HG03139 (cell line): ENCODE results near the gene RBM28.

Source experiments
- ATAC-seq: cut with Tn5 transposase; IDR thresholded peaks from one replicate; pipeline ENCODE4 v1.9.1; 2021; ENCODE audit not compliant: unreplicated experiment

RBM28 gene

DNA sequence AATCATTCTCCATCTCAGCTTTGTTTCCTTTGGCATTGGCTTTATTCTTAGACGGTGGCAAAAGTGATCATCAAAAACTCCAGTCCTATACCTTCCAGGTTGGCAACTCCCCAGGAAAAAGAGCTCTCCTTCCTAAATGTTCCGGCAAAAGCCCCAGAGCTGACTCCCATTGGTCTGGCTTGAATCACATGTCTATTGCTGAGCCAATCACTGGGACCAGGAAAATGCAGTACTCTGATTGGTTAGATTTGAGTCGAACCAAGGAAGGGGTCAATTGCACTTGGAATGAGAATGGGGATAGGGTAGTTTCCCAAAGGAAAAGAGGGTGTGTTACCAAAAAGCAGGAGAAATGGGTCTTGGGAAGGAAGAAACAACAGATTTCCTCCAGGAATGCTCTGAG, 80.3 kb downstream of the RBM28 start:
- ATAC-seq = no peak

DNA sequence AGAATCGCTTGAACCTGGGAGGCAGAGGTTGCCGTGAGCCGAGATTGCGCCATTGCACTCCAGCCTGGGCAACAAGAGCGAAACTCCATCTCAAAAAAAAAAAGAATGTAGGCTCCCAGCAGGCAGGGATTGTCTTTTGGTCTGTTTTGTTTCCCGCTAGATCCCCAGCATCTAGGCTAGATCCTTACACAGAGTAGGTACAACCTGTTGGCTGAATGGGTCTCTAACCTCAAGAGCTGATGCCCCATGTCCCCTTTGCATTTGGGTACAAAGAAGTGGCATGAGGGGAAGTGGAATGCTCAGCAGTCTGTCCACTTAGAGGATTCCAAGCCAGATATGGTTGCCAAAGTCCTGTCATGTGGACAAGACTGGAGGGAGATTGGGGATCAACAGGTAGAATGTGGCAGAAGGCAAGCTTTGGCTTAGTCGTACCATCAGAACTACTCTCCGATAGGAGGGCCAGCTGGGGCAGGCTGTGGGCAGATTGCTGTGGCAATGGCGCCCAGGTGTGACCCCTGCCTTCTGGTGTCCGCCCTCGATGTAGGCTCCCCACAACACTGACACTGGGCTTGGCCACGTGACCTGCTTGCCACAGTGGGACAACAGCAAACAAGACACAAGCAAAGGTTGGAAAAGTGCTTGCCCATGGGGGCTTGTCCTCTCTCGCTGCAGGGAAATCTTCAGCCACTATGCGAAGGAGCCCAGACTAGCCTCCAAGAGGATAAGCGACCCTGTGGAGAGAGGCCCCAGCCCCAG, 81.3 kb downstream of the RBM28 start:
- ATAC-seq = no peak

DNA sequence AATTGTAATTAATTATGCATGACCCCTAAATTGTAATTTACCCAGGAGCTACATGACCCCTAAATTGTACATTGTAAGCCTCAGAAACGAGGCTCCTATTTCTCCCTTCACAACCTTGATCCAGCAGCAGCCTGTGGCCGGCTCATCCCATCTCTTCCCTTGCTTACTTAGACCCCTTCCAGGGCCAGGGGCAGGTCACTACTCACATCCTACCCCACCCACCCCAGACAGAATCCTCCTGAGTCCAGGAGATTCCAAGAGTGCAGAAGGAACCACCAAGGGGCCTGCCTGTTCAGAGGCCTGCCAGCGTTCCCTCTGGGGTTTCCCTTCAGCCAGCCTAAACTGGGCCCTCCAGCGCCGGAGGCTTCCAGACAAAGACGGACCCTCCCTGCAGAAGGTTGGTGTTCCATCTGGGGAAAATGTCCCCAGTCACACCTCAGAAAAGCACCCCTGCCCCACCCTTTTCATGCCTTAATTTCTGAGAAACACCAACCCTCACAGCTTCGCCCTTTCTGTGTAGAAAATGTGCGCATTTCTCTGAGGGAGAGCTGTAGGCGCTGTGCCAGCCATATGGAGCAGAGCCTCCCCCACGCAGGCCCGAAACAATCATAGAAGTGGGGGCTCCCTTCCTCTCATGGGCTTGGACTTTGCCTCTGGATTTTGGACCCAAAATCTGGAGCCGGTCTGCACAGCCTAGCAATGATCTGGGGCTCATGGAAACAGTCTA, 83.5 kb downstream of the RBM28 start:
- ATAC-seq = no peak

DNA sequence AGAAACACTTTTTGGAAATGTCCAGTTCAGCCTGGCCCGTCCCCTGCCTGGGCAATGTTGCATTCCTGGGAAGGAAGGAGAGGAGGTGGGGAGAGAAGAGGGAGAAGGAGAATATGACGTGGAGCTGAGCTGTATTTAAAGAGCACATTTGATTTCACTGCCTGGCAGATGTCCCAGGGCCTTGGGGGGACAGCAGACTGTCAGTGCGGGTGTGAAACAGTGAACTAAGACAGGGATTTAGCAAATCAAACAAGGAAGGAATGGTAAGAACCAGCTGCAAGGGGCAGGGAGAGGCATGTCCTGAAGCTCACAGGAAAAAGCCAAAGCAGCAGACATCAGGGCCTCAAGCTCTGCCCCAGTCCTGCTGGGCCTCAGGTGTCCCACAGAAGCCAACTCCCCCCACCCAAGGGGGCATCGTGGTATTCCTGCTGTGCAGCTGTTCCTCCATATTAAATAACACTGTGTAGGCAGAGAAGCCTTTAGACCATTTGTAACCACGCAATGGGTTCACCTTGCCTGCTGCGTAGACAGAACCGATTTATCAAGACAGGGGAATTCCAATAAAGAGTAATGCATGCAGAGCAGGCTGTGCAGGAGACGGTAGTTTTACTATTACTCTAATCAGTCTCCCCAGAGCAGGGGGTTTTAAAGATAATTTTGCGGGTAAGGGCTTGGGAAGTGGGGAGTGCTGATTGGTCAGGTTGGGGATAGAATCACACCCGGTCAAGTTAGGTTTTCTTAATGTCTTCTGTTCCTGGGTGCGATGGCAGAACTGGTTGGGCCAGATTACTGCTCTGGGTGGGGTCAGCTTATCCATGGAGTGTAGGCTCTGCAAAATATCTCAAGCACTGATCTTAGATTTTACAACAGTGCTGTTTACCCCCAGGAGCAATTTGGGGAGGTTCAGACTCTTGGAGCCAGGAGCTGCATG, 84.3 kb downstream of the RBM28 start:
- ATAC-seq = no peak

DNA sequence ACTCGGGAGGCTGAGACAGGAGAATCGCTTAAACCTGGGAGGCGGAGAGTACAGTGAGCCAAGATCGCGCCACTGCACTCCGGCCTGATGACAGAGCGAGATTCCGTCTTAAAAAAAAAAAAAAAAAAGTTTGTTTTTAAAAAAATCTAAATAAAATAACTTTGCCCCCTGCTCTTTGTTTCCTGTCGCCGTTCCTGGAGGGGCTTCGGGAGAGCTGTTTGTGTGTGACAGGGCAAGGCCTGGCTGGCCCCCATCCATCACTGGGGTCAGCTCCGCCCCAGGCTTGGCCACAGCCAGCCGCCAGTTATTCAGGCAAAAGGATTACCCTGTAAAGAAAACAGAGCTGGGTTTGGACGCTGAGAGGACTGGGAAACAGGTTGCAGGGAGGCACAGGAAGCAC, 86.2 kb downstream of the RBM28 start:
- ATAC-seq = no peak

DNA sequence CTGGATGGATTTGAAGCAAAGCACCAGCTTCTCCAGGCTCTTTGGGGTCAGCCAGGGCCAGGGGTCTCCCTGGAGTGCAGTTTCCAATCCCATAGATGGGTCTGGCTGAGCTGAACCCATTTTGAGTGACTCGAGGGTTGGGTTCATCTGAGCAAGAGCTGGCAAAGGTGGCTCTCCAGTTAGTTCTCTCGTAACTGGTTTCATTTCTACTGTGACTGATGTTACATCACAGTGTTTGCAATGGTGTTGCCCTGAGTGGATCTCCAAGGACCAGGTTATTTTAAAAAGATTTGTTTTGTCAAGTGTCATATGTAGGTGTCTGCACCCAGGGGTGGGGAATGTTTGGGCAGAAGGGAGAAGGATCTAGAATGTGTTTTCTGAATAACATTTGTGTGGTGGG, 88.4 kb downstream of the RBM28 start:
- ATAC-seq = no peak

DNA sequence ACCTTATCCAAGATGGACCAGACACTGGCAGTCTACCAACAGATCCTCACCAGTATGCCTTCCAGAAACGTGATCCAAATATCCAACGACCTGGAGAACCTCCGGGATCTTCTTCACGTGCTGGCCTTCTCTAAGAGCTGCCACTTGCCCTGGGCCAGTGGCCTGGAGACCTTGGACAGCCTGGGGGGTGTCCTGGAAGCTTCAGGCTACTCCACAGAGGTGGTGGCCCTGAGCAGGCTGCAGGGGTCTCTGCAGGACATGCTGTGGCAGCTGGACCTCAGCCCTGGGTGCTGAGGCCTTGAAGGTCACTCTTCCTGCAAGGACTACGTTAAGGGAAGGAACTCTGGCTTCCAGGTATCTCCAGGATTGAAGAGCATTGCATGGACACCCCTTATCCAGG, 89.2 kb downstream of the RBM28 start:
- ATAC-seq = no peak

DNA sequence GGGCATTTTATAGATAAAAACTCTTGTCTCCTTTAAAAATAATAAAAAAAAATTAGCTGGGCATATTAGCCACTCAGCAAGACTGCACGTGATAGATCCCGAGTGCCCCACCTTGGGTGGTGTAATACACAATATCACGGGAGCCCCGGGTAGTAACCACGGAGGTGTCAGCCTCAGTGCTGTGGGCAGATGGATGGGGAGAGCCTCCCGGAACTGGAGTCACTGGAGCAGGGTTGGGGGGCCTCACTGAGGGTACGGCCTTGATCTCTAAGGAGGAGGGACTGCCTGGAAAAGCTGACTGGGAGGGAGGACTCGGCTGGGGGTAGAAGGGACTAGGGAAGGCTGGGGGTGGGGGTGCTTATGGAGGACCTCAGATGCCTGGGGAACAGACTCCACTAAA, 90.0 kb downstream of the RBM28 start:
- ATAC-seq = no peak

DNA sequence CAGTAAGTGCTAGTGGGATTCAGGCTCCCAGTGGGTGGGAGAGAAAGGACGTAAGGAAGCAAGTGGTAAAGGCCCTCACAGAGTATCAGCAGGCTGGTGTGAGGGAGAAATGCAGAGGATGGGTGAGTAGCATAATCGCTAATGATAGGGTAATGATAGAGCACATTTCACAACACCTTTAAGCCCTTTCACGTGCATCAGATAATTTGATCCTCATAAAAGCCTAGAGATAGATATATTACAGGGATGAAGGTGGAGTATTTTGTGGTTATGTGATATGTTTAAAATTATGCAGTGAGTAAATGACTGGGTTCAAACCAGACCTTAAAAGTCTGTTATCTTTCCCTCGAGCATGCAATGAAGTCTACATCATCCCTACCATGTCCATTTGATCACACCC, 92.4 kb downstream of the RBM28 start:
- ATAC-seq = no peak
